Cardiac muscle cell (in vitro differentiated cells and primary cell): ENCODE measurements around the gene PANK4. TPM values are rescaled to one million over a fixed set of nuclear protein-coding genes. Genes with fewer than 3 reads are reported as not detected.

Experiments
- DNase-seq, 2 donors: peaks; one replicate each; pipeline versions ENCODE4 v3.0.0 to v3.0.0-alpha.2; 2010 to 2017; ENCODE audit warnings: low read depth in 1 of 2, low spot score in 1 of 2
- H3K27ac ChIP-seq: fragments of 200-600 bp; sonication (generic); 2 replicates; pipeline ENCODE4 v1.5.1; 2016
- H3K27me3 ChIP-seq: fragments of 200-600 bp; sonication (generic); 2 replicates; pipeline ENCODE4 v1.6.0; 2016; ENCODE audit warnings: control low read depth
- H3K36me3 ChIP-seq: fragments of 200-600 bp; sonication (generic); 2 replicates; pipeline ENCODE4 v1.5.1; 2016; ENCODE audit warnings: control low read depth
- H3K4me1 ChIP-seq: fragments of 200-600 bp; sonication (generic); 2 replicates; pipeline ENCODE4 v1.8.1; 2017; ENCODE audit warnings: low read depth, mild to moderate bottlenecking, mixed run types
- H3K4me3 ChIP-seq: fragments of 200-600 bp; sonication (generic); 2 replicates; pipeline ENCODE4 v1.5.1; 2016; ENCODE audit warnings: mild to moderate bottlenecking
- H3K9me3 ChIP-seq: fragments of 200-600 bp; sonication (generic); 2 replicates; pipeline ENCODE4 v1.5.1; 2017; ENCODE audit warnings: low read depth, mild to moderate bottlenecking, control low read depth
- polyA plus RNA-seq: library from polyadenylated mRNA; unstranded; fragments of >200 nt; fragmentation: Nextera tagmentation; extraction: Ambion mirVana; gene quantifications from 2 replicates; pipeline ENCODE4 v1.2.1, GENCODE V29; 2016
- total RNA-seq: library from RNA; depleted of rRNA; stranded (reverse); fragments of >200 nt; gene quantifications from 2 replicates; pipeline ENCODE4 v1.2.3, GENCODE V29; 2016
- TF ChIP-seq, protein P1 (sequence below): IDR thresholded peaks from 2 replicates; pipeline ENCODE4 v1.5.1; 2012; ENCODE audit warnings: low read depth, mild to moderate bottlenecking, low read length

PANK4 gene
- total and polyA plus RNA-seq, 2 experiments from 2014 or later = 44.5 to 63.2 TPM

GRCh38 chr1:2504225-2504948 is 22.0 kb downstream of the PANK4 start:
- Histone ChIP-seq H3K27me3 (no peaks in the 10 kb centered on the region), H3K36me3 (no peaks in the 10 kb centered on the region), H3K4me1 (no peaks in the 10 kb centered on the region), H3K27ac (no peak overlapping the region), H3K9me3 (no peaks in the 10 kb centered on the region), H3K4me3 (no peak overlapping the region)
- TF ChIP-seq, protein P1, sequence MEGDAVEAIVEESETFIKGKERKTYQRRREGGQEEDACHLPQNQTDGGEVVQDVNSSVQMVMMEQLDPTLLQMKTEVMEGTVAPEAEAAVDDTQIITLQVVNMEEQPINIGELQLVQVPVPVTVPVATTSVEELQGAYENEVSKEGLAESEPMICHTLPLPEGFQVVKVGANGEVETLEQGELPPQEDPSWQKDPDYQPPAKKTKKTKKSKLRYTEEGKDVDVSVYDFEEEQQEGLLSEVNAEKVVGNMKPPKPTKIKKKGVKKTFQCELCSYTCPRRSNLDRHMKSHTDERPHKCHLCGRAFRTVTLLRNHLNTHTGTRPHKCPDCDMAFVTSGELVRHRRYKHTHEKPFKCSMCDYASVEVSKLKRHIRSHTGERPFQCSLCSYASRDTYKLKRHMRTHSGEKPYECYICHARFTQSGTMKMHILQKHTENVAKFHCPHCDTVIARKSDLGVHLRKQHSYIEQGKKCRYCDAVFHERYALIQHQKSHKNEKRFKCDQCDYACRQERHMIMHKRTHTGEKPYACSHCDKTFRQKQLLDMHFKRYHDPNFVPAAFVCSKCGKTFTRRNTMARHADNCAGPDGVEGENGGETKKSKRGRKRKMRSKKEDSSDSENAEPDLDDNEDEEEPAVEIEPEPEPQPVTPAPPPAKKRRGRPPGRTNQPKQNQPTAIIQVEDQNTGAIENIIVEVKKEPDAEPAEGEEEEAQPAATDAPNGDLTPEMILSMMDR = no peak
- no peak for DNase-seq

- no peak overlapping the region for H3K4me3 ChIP-seq
- no peaks in the 10 kb centered on the region for H3K36me3 ChIP-seq
- no peaks in the 10 kb centered on the region for H3K27me3 ChIP-seq
- no peak overlapping the region for H3K27ac ChIP-seq
- no peak for DNase-seq
- TF ChIP-seq, protein P1 = no peak
- H3K9me3 ChIP-seq = no peaks in the 10 kb centered on the region
- H3K4me1 ChIP-seq = no peaks in the 10 kb centered on the region
Measured at GRCh38 chr1:2503554-2504224, 22.7 kb downstream of the PANK4 start.

GRCh38 chr1:2502661-2503553 is 23.5 kb downstream of the PANK4 start:
- H3K9me3 ChIP-seq = no peaks in the 10 kb centered on the region
- no peaks in the 10 kb centered on the region for H3K36me3 ChIP-seq
- no peak overlapping the region for H3K27ac ChIP-seq
- DNase-seq = no peak
- H3K4me1 ChIP-seq = no peaks in the 10 kb centered on the region
- no peaks in the 10 kb centered on the region for H3K27me3 ChIP-seq
- no peak overlapping the region for H3K4me3 ChIP-seq
- TF ChIP-seq, protein P1 = no peak

DNA sequence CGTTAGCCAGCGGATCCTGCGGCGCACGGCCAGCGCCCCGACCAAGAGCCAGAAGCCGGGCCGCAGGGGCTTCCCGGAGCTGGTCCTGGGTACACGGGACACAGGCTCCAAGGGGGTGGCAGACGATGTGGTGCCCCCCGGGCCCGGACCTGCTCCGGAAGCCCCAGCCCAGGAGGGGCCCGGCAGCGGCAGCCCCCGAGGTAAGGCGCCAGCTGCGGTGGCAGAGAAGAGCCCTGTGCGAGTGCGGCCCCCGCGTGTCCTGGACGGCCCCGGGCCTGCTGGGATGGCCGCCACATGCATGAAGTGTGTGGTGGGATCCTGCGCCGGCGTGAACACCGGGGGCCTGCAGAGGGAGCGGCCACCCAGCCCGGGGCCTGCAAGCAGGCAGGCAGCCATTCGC is 24.2 kb downstream of the PANK4 start:
- H3K27ac ChIP-seq = no peak overlapping the region
- no peak overlapping the region for H3K4me3 ChIP-seq
- no peaks in the 10 kb centered on the region for H3K9me3 ChIP-seq
- H3K27me3 ChIP-seq = no peaks in the 10 kb centered on the region
- no peaks in the 10 kb centered on the region for H3K36me3 ChIP-seq
- DNase-seq = no peak
- TF ChIP-seq, protein P1 = no peak
- no peaks in the 10 kb centered on the region for H3K4me1 ChIP-seq

DNA sequence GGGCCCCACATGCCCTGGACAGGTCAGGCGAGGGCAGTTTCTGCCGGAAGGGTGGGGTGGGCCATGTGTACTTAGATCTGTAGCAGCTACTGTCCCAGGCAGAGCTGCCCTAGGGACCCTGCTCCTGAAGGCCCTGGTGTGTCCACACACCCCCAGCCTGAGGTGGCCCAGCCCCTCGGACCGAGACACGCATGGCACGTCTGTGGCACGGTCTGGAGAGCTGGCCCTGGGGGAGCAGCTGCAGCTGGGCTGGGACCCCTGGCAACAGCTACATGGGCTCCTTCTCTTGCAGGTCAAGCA is 24.6 kb downstream of the PANK4 start:
- Histone ChIP-seq H3K27me3 (peaks cover 2% of the 10 kb centered on the region), H3K4me1 (no peaks in the 10 kb centered on the region), H3K27ac (no peak overlapping the region), H3K4me3 (no peak overlapping the region), H3K9me3 (no peaks in the 10 kb centered on the region), H3K36me3 (no peaks in the 10 kb centered on the region)
- TF ChIP-seq, protein P1 = no peak
- no peak for DNase-seq
